HEK293 (cell line): ENCODE measurements around the gene EIF4G1.

Source experiments
- CTCF ChIA-PET: fragments of 350-600 bp; formaldehyde crosslinking; extraction: SDS; loops from one replicate; lab custom pipeline; 2021; ENCODE audit warnings: antibody characterized with exemption; lab: Yijun Ruan, JAX
- POLR2A ChIA-PET: fragments of 300-600 bp; formaldehyde crosslinking; extraction: SDS; loops from one replicate; lab custom pipeline; 2020; ENCODE audit warnings: antibody characterized with exemption, inconsistent platforms; lab: Yijun Ruan, JAX
- H3K27ac ChIP-seq: fragments of 200-500 bp; sonication (Bioruptor generic); 2 replicates; pipeline ENCODE4 v1.5.1; 2014; ENCODE audit warnings: low read depth, low read length, control low read depth, inconsistent platforms; ENCODE audit errors: extremely low read depth
- H3K36me3 ChIP-seq, 2 experiments: fragments of 200-500 bp in 1 of 2; sonication (Bioruptor generic) in 1 of 2; 1 replicate in 1 of 2; 2 replicates in 1 of 2; pipeline ENCODE4 v1.5.1; 2014 to 2017; ENCODE audit warnings: inconsistent platforms in 2 of 2, low read length in 2 of 2; ENCODE audit not compliant: control insufficient read depth in 2 of 2, insufficient read depth in 1 of 2
- H3K4me1 ChIP-seq: fragments of 200-500 bp; sonication (Bioruptor generic); 2 replicates; pipeline ENCODE4 v1.5.1; 2014; ENCODE audit warnings: mild to moderate bottlenecking, low read length, inconsistent platforms; ENCODE audit not compliant: control insufficient read depth, insufficient read depth
- H3K4me3 ChIP-seq: 2 replicates; pipeline ENCODE4 v1.5.1; 2011; ENCODE audit warnings: low read depth, mild to moderate bottlenecking, control low read depth, low read length, moderate library complexity
- H3K9me3 ChIP-seq: fragments of 200-500 bp; sonication (Bioruptor generic); 2 replicates; pipeline ENCODE4 v1.5.1; 2014; ENCODE audit warnings: low read depth, low read length, inconsistent platforms; ENCODE audit not compliant: control insufficient read depth, insufficient read depth
- GLI2 ChIP-seq: fragments of 450-650 bp; formaldehyde crosslinking; IDR thresholded peaks from 2 replicates; pipeline ENCODE4; 2017; ENCODE audit warnings: missing biosample characterization, missing genetic modification characterization, low read depth, borderline replicate concordance
- GLIS1 ChIP-seq: fragments of 450-650 bp; formaldehyde crosslinking; IDR thresholded peaks from 2 replicates; pipeline ENCODE4 v1.5.1; 2016; ENCODE audit warnings: missing biosample characterization, missing genetic modification characterization
- HIC1 ChIP-seq: fragments of 450-650 bp; formaldehyde crosslinking; IDR thresholded peaks from 2 replicates; pipeline ENCODE4 v1.5.1; 2016; ENCODE audit warnings: missing biosample characterization, missing genetic modification characterization
- KLF1 ChIP-seq: fragments of 450-650 bp; formaldehyde crosslinking; IDR thresholded peaks from 2 replicates; pipeline ENCODE4 v1.5.1; 2016; ENCODE audit warnings: missing biosample characterization, missing genetic modification characterization
- KLF16 ChIP-seq: fragments of 450-650 bp; formaldehyde crosslinking; IDR thresholded peaks from 2 replicates; pipeline ENCODE4 v1.5.1; 2017; ENCODE audit warnings: missing biosample characterization, missing genetic modification characterization
- OSR2 ChIP-seq: fragments of 450-650 bp; formaldehyde crosslinking; IDR thresholded peaks from 2 replicates; pipeline ENCODE4 v1.5.1; 2016; ENCODE audit warnings: missing biosample characterization, missing genetic modification characterization
- SETDB1 ChIP-seq: IDR thresholded peaks from one replicate; pipeline ENCODE4 v1.6.1; 2017; ENCODE audit warnings: mild to moderate bottlenecking, low read length, moderate library complexity, mixed read lengths; ENCODE audit not compliant: insufficient read length
- YY1 ChIP-seq: fragments of 450-650 bp; formaldehyde crosslinking; IDR thresholded peaks from 2 replicates; pipeline ENCODE4 v1.5.1; 2018; ENCODE audit warnings: missing biosample characterization, missing genetic modification characterization
- ZFP69B ChIP-seq: fragments of 450-650 bp; formaldehyde crosslinking; IDR thresholded peaks from 2 replicates; pipeline ENCODE4 v1.5.1; 2016; ENCODE audit warnings: missing biosample characterization, missing genetic modification characterization
- ZIC2 ChIP-seq: fragments of 450-650 bp; formaldehyde crosslinking; IDR thresholded peaks from 2 replicates; pipeline ENCODE4 v1.5.1; 2016; ENCODE audit warnings: missing biosample characterization, missing genetic modification characterization
- ZNF2 ChIP-seq: fragments of 450-650 bp; formaldehyde crosslinking; IDR thresholded peaks from 2 replicates; pipeline ENCODE4 v1.5.1; 2016; ENCODE audit warnings: missing biosample characterization, missing genetic modification characterization
- ZNF266 ChIP-seq: fragments of 450-650 bp; formaldehyde crosslinking; IDR thresholded peaks from 2 replicates; pipeline ENCODE4 v1.5.1; 2016; ENCODE audit warnings: missing biosample characterization, missing genetic modification characterization, low read depth
- ZNF311 ChIP-seq: fragments of 450-650 bp; formaldehyde crosslinking; IDR thresholded peaks from 2 replicates; pipeline ENCODE4 v1.5.1; 2017; ENCODE audit warnings: missing biosample characterization, missing genetic modification characterization, borderline replicate concordance
- ZNF341 ChIP-seq: fragments of 450-650 bp; formaldehyde crosslinking; IDR thresholded peaks from 2 replicates; pipeline ENCODE4; 2016; ENCODE audit warnings: low read depth, missing biosample characterization, missing genetic modification characterization
- ZNF394 ChIP-seq: fragments of 450-650 bp; formaldehyde crosslinking; IDR thresholded peaks from 2 replicates; pipeline ENCODE4 v1.5.1; 2016; ENCODE audit warnings: missing biosample characterization, missing genetic modification characterization, mild to moderate bottlenecking, moderate library complexity, borderline replicate concordance
- ZNF548 ChIP-seq: fragments of 450-650 bp; formaldehyde crosslinking; IDR thresholded peaks from 2 replicates; pipeline ENCODE4 v1.5.1; 2016; ENCODE audit warnings: missing biosample characterization, missing genetic modification characterization
- ZNF555 ChIP-seq: fragments of 450-650 bp; formaldehyde crosslinking; conservative IDR thresholded peaks from 2 replicates; pipeline ENCODE4 v1.5.1; 2017; ENCODE audit warnings: missing biosample characterization, mild to moderate bottlenecking, missing genetic modification characterization, inconsistent platforms
- ZNF600 ChIP-seq: fragments of 450-650 bp; formaldehyde crosslinking; IDR thresholded peaks from 2 replicates; pipeline ENCODE4 v1.5.1; 2016; ENCODE audit warnings: missing biosample characterization, missing genetic modification characterization
- ZNF792 ChIP-seq: fragments of 450-650 bp; formaldehyde crosslinking; IDR thresholded peaks from 2 replicates; pipeline ENCODE4 v1.5.1; 2016; ENCODE audit warnings: missing biosample characterization, missing genetic modification characterization
- ZSCAN16 ChIP-seq: fragments of 450-650 bp; formaldehyde crosslinking; IDR thresholded peaks from 2 replicates; pipeline ENCODE4 v1.5.1; 2016; ENCODE audit warnings: missing biosample characterization, missing genetic modification characterization
- ZSCAN5A ChIP-seq: fragments of 450-650 bp; formaldehyde crosslinking; IDR thresholded peaks from 2 replicates; pipeline ENCODE4 v1.5.1; 2016; ENCODE audit warnings: missing biosample characterization, missing genetic modification characterization
- TF ChIP-seq, protein P1 (sequence below): fragments of 450-650 bp; formaldehyde crosslinking; IDR thresholded peaks from 2 replicates; pipeline ENCODE4 v1.5.1; 2017; ENCODE audit warnings: missing biosample characterization, missing genetic modification characterization
- TF ChIP-seq, protein P2 (sequence below): fragments of 450-650 bp; formaldehyde crosslinking; IDR thresholded peaks from 2 replicates; pipeline ENCODE4 v1.5.1; 2016; ENCODE audit warnings: missing biosample characterization, missing genetic modification characterization
- TF ChIP-seq, protein P3 (sequence below): fragments of 450-650 bp; formaldehyde crosslinking; IDR thresholded peaks from 2 replicates; pipeline ENCODE4 v1.5.1; 2016; ENCODE audit warnings: missing biosample characterization, missing genetic modification characterization

EIF4G1 gene

DNA sequence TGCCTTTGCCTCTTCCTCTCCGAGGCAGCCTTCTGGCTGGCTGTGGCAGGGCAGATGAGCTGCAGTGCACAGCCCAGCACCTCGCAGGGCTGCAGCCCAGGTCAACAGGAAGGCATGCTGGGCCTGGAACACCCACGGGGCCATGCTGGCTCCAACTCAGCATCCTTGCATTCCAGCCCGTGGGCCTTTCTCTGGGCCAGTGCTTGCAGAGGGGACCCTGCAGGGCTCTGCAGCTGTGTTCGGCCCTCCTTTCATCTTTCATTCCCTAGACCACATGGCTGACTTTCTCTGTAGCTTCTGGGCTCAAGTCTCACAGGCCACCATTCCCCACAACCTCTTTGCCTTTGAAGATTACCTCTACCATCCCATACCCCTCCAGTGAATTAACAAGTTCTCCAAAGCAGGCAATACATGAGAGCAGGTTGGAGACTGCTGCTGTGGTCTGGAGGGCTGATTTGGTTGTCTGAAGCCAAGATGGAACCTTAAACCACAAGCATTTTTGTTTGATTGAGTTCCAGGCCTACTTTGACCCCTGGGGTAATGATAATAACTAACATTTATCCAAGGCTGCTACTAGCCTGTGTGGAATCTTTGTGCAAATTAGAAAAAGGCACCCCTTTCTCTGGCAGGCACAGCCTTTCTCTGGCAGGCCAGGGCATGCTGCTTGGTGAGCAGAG lies 28.9 kb downstream of the EIF4G1 start:
- Histone ChIP-seq H3K9me3 (no peaks in the 10 kb centered on the region), H3K4me3 (no peak overlapping the region), H3K27ac (no peak overlapping the region), H3K36me3 (peaks cover 0 to 56% of the 10 kb centered on the region in 2 experiments; a peak in 1 of 3 replicates), H3K4me1 (no peaks in the 10 kb centered on the region)
- TF ChIP-seq, protein P1, sequence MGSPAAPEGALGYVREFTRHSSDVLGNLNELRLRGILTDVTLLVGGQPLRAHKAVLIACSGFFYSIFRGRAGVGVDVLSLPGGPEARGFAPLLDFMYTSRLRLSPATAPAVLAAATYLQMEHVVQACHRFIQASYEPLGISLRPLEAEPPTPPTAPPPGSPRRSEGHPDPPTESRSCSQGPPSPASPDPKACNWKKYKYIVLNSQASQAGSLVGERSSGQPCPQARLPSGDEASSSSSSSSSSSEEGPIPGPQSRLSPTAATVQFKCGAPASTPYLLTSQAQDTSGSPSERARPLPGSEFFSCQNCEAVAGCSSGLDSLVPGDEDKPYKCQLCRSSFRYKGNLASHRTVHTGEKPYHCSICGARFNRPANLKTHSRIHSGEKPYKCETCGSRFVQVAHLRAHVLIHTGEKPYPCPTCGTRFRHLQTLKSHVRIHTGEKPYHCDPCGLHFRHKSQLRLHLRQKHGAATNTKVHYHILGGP = no peak
- TF ChIP-seq GLI2 (tag by site-specific recombination) (no peak), ZIC2 (peak; percentile 81), ZSCAN16 (tag by site-specific recombination) (no peak), ZNF792 (no peak), ZNF341 (no peak)
- ChIA-PET POLR2A (no interaction called here), CTCF (no interaction called here)

GRCh38 chr3:184344579-184345316 lies 30.3 kb downstream of the EIF4G1 start:
- Histone ChIP-seq H3K27ac (no peak overlapping the region), H3K9me3 (no peaks in the 10 kb centered on the region), H3K36me3 (peaks cover 0 to 56% of the 10 kb centered on the region in 2 experiments; a peak in 1 of 3 replicates), H3K4me1 (no peaks in the 10 kb centered on the region), H3K4me3 (no peak overlapping the region)
- CTCF ChIA-PET = interaction anchor here (0.7 to 3.1 kb wide), 3 partner anchors 11 to 169 kb away, joined by 3 to 13 read pairs (median 3); partner anchors contain the start of genes CLCN2 and POLR2H
- POLR2A ChIA-PET = interaction anchor here (1.5 kb wide), 2 partner anchors 16 to 18 kb away, joined by 5 to 6 read pairs; no protein-coding TSS in a partner anchor
- TF ChIP-seq ZNF311 (tag by site-specific recombination) (no peak), OSR2 (tag by site-specific recombination) (no peak), HIC1 (tag by site-specific recombination) (peak; percentile 42), GLIS1 (tag by site-specific recombination) (peak; percentile 46; the same call in 1 of the 2 replicates), KLF1 (tag by site-specific recombination) (no peak), KLF16 (tag by site-specific recombination) (no peak), ZNF600 (tag by site-specific recombination) (no peak), ZFP69B (tag by site-specific recombination) (no peak), ZNF266 (tag by site-specific recombination) (no peak), ZNF394 (tag by site-specific recombination) (no peak), YY1 (tag by site-specific recombination) (no peak), ZNF555 (tag by site-specific recombination) (no peak), SETDB1 (no peak), ZNF548 (tag by site-specific recombination) (no peak), ZNF2 (tag by site-specific recombination) (no peak), ZSCAN5A (tag by site-specific recombination) (no peak)
- TF ChIP-seq, protein P2, sequence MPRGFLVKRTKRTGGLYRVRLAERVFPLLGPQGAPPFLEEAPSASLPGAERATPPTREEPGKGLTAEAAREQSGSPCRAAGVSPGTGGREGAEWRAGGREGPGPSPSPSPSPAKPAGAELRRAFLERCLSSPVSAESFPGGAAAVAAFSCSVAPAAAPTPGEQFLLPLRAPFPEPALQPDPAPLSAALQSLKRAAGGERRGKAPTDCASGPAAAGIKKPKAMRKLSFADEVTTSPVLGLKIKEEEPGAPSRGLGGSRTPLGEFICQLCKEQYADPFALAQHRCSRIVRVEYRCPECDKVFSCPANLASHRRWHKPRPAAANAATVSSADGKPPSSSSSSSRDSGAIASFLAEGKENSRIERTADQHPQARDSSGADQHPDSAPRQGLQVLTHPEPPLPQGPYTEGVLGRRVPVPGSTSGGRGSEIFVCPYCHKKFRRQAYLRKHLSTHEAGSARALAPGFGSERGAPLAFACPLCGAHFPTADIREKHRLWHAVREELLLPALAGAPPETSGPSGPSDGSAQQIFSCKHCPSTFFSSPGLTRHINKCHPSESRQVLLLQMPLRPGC = no peak
- TF ChIP-seq, protein P3, sequence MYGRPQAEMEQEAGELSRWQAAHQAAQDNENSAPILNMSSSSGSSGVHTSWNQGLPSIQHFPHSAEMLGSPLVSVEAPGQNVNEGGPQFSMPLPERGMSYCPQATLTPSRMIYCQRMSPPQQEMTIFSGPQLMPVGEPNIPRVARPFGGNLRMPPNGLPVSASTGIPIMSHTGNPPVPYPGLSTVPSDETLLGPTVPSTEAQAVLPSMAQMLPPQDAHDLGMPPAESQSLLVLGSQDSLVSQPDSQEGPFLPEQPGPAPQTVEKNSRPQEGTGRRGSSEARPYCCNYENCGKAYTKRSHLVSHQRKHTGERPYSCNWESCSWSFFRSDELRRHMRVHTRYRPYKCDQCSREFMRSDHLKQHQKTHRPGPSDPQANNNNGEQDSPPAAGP (tag by site-specific recombination) = no peak
- TF ChIP-seq, all 188 proteins: peak for 2
